B cell (primary cell): ENCODE results near the gene RBBP9. TPM values are rescaled to one million over a fixed set of nuclear protein-coding genes. Genes with fewer than 3 reads are reported as not detected.
A peak's percentile ranks its signal among the peaks of the same experiment; 100 is the strongest.

ENCODE experiments used
- ATAC-seq: fragments of 200-7000 bp; cut with Tn5 transposase; one replicate; pipeline ENCODE4 v1.10.0; 2021; ENCODE audit warnings: low read depth, mild to moderate bottlenecking, moderate number of reproducible peaks, moderate library complexity
- CTCF ChIA-PET: fragments of 350-600 bp; sonication (Branson Sonifier 250); formaldehyde crosslinking; loops from one replicate; lab custom pipeline; 2021; ENCODE audit warnings: antibody characterized with exemption, inconsistent platforms; lab: Charles Lee
- POLR2A ChIA-PET: fragments of 350-600 bp; sonication (Branson Sonifier 250); formaldehyde crosslinking; loops from one replicate; lab custom pipeline; 2021; ENCODE audit warnings: antibody characterized with exemption; lab: Charles Lee
- DNase-seq: peaks from one replicate; pipeline ENCODE4 v3.0.0; 2013
- H2AFZ ChIP-seq: 2 replicates; pipeline ENCODE4 v1.6.1; 2012; ENCODE audit warnings: mild to moderate bottlenecking, low read depth, low read length; ENCODE audit not compliant: insufficient read depth, poor library complexity, severe bottlenecking
- H3K27ac ChIP-seq, 2 donors: 1 replicate in 1 of 2; 2 replicates in 1 of 2; pipeline ENCODE4 v1.5.1; 2012 to 2013; ENCODE audit warnings: low read length in 2 of 2, mild to moderate bottlenecking in 2 of 2, moderate library complexity in 1 of 2
- H3K27me3 ChIP-seq, 4 experiments: fragments of 200-600 bp in 1 of 4; sonication (generic) in 1 of 4; replicated peaks in 1 of 4; 1 replicate in 2 of 4; 2 replicates in 2 of 4; pipeline versions ENCODE4 v1.6.1 to v1.7.0; 2013 to 2016; ENCODE audit warnings: low read length in 3 of 4, mild to moderate bottlenecking in 2 of 4, mixed read lengths in 1 of 4, moderate library complexity in 1 of 4; ENCODE audit not compliant: insufficient read depth in 4 of 4, control insufficient read depth in 3 of 4; ENCODE audit errors: control extremely low read depth in 1 of 4
- H3K36me3 ChIP-seq, 2 experiments: replicated peaks in 1 of 2; 1 replicate in 1 of 2; 2 replicates in 1 of 2; pipeline versions ENCODE4 v1.6.1 to v1.7.1; 2013; ENCODE audit warnings: low read length in 1 of 2; ENCODE audit not compliant: insufficient read depth in 2 of 2, control insufficient read depth in 1 of 2; ENCODE audit errors: control extremely low read depth in 1 of 2, extremely low read depth in 1 of 2
- H3K4me1 ChIP-seq, 2 donors: fragments of 200-600 bp in 1 of 2; sonication (generic) in 1 of 2; 1 replicate in 1 of 2; 2 replicates in 1 of 2; pipeline versions ENCODE4 v1.5.1 to v1.6.1; 2013 to 2017; ENCODE audit warnings: low read length in 2 of 2; ENCODE audit not compliant: control insufficient read depth in 2 of 2, insufficient read depth in 2 of 2
- H3K4me2 ChIP-seq: replicated peaks from 2 replicates; pipeline ENCODE3; 2012; ENCODE audit warnings: mild to moderate bottlenecking, low read depth, low read length; ENCODE audit not compliant: poor library complexity, severe bottlenecking
- H3K4me3 ChIP-seq, 5 experiments: fragments of 200-600 bp in 1 of 5; sonication (generic) in 1 of 5; 1 replicate in 3 of 5; 2 replicates in 2 of 5; pipeline versions ENCODE4 v1.5.1 to v1.7.0; 2011 to 2016; ENCODE audit warnings: low read length in 4 of 5, mild to moderate bottlenecking in 4 of 5, low read depth in 2 of 5, control low read depth in 1 of 5, moderate library complexity in 1 of 5; ENCODE audit not compliant: insufficient read depth in 1 of 5; ENCODE audit errors: control extremely low read depth in 1 of 5, extremely low read depth in 1 of 5
- H3K79me2 ChIP-seq: fragments of 200-600 bp; sonication (generic); one replicate; pipeline ENCODE4 v1.6.0; 2016; ENCODE audit warnings: low read length; ENCODE audit not compliant: control insufficient read depth, insufficient read depth
- H3K9ac ChIP-seq: fragments of 200-600 bp; sonication (generic); 2 replicates; pipeline ENCODE4 v1.6.1; 2017; ENCODE audit warnings: mild to moderate bottlenecking, low read length, moderate library complexity
- H3K9me3 ChIP-seq, 3 donors: one replicate each; pipeline versions ENCODE4 v1.6.1 to v1.7.1; 2013; ENCODE audit warnings: low read length in 2 of 3; ENCODE audit not compliant: control insufficient read depth in 2 of 3, insufficient read depth in 1 of 3; ENCODE audit errors: control extremely low read depth in 1 of 3
- H4K20me1 ChIP-seq: 2 replicates; pipeline ENCODE4 v1.6.0; 2012; ENCODE audit warnings: mild to moderate bottlenecking, low read length; ENCODE audit not compliant: insufficient read depth, control insufficient read depth, poor library complexity, severe bottlenecking
- H3K27ac Mint-ChIP-seq: one replicate; pipeline ENCODE4 v1.8.0; 2021; ENCODE audit warnings: mixed read lengths
- H3K27me3 Mint-ChIP-seq: one replicate; pipeline ENCODE4 v1.8.0; 2021; ENCODE audit warnings: mixed read lengths
- H3K4me1 Mint-ChIP-seq: one replicate; pipeline ENCODE4 v1.8.0; 2021; ENCODE audit warnings: mixed read lengths
- H3K4me3 Mint-ChIP-seq: one replicate; pipeline ENCODE4 v1.8.0; 2021; ENCODE audit warnings: mixed read lengths
- H3K9me3 Mint-ChIP-seq: one replicate; pipeline ENCODE4 v1.8.0; 2022; ENCODE audit warnings: mixed read lengths; ENCODE audit not compliant: insufficient read depth
- EZH2 ChIP-seq: IDR thresholded peaks from 2 replicates; pipeline ENCODE4 v1.6.1; 2012; ENCODE audit warnings: borderline replicate concordance, low read depth, mild to moderate bottlenecking, moderate library complexity, low read length; ENCODE audit not compliant: insufficient read depth, poor library complexity, severe bottlenecking
- WGBS: methylation state at CpG from one replicate; pipeline ENCODE4 v1.1.5; 2013; ENCODE audit warnings: missing lambda C conversion rate; ENCODE audit not compliant: insufficient coverage; 5-methylcytosine and 5-hydroxymethylcytosine counted together
- intact Hi-C: fragments of 100-400 bp; cut with micrococcal nuclease; formaldehyde crosslinking; loops from one replicate; pipeline ENCODE4 v1.10.0; 2022
- polyA plus RNA-seq: library from polyadenylated mRNA; depleted of rRNA; stranded (reverse); fragments of >200 nt; gene quantifications from 2 replicates; pipeline ENCODE4 v1.2.3, GENCODE V29; 2012
- total RNA-seq, 2 donors: library from RNA; stranded (reverse); fragments of 120-200 nt in 1 of 2; gene quantifications; 1 replicate in 1 of 2; 2 replicates in 1 of 2; pipeline versions ENCODE4 v1.2.3 to v1.2.4, GENCODE V29; 2013 to 2022
- TF ChIP-seq, protein P1 (sequence below): fragments of 200-600 bp; IDR thresholded peaks from one replicate; pipeline ENCODE4 v1.8.0; 2022; ENCODE audit warnings: antibody characterized with exemption, mild to moderate bottlenecking

The RBBP9 gene
- total and polyA plus RNA-seq, 2 donors (not counting 1 experiment from before 2014, with no cell fraction given), result 3.7 to 10.2 TPM

DNA sequence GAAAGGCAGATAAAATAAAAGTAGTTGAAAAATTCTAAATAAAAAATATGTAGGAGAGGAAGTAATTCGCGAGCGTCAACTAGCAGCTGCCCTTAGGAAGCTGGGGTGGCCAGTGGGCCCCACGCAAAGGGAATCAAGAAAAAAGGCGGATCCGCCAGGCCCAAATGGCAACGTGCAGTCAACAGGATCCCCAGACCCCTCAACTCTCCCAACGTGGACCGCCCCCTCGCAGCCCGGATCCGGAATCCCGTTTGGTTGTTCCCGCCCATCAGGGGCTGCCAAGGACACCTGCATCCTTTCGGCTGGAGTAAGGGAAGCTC is 30.5 kb downstream of the RBBP9 start:
- Mint-ChIP-seq H3K27ac (peak overlapping the region; percentile 97), H3K27me3 (no peaks in the 10 kb centered on the region), H3K4me3 (peak overlapping the region; percentile 97), H3K9me3 (no peaks in the 10 kb centered on the region), H3K4me1 (peaks cover 25% of the 10 kb centered on the region)
- CTCF ChIA-PET, result interaction anchor here (1.0 to 2.4 kb wide), 4 partner anchors 9 to 178 kb away, joined by 3 to 20 read pairs (median 4); partner anchors contain the start of genes SEC23B and ZNF133
- Histone ChIP-seq H3K36me3 (peaks cover 0 to 11% of the 10 kb centered on the region in 2 experiments), H3K9me3 (no peaks in the 10 kb centered on the region), H3K4me2 (peak overlapping the region; percentile 83), H3K4me1 (peaks cover 12 to 15% of the 10 kb centered on the region in 2 donors), H3K79me2 (peaks cover 6% of the 10 kb centered on the region), H3K27me3 (no peaks in the 10 kb centered on the region), H3K27ac (peak overlapping the region; percentile 39 to 81), H3K9ac (peak overlapping the region; percentile 90), H3K4me3 (peak overlapping the region; percentile 54 to 97 (median 85)), H2AFZ (peak overlapping the region; percentile 89), H4K20me1 (no peaks in the 10 kb centered on the region)
- POLR2A ChIA-PET, result interaction anchor here (0.8 to 2.2 kb wide), 7 partner anchors 30 to 962 kb away, joined by 3 to 26 read pairs (median 4); partner anchors contain the start of genes KAT14, PET117, RBBP9 and SEC23B
- DNase-seq (no peak), ATAC-seq (no peak)
- WGBS, result 0% methylated on average over 15 of the region's 15 CpGs
- intact Hi-C loops, result loop anchor here (2.0 to 10.0 kb wide), 3 partner anchors 502 to 1894 kb away; partner anchors contain the start of genes KIF16B, MGME1, NAA20 and SNX5
- TF ChIP-seq, protein P1, sequence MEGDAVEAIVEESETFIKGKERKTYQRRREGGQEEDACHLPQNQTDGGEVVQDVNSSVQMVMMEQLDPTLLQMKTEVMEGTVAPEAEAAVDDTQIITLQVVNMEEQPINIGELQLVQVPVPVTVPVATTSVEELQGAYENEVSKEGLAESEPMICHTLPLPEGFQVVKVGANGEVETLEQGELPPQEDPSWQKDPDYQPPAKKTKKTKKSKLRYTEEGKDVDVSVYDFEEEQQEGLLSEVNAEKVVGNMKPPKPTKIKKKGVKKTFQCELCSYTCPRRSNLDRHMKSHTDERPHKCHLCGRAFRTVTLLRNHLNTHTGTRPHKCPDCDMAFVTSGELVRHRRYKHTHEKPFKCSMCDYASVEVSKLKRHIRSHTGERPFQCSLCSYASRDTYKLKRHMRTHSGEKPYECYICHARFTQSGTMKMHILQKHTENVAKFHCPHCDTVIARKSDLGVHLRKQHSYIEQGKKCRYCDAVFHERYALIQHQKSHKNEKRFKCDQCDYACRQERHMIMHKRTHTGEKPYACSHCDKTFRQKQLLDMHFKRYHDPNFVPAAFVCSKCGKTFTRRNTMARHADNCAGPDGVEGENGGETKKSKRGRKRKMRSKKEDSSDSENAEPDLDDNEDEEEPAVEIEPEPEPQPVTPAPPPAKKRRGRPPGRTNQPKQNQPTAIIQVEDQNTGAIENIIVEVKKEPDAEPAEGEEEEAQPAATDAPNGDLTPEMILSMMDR, result no peak

DNA sequence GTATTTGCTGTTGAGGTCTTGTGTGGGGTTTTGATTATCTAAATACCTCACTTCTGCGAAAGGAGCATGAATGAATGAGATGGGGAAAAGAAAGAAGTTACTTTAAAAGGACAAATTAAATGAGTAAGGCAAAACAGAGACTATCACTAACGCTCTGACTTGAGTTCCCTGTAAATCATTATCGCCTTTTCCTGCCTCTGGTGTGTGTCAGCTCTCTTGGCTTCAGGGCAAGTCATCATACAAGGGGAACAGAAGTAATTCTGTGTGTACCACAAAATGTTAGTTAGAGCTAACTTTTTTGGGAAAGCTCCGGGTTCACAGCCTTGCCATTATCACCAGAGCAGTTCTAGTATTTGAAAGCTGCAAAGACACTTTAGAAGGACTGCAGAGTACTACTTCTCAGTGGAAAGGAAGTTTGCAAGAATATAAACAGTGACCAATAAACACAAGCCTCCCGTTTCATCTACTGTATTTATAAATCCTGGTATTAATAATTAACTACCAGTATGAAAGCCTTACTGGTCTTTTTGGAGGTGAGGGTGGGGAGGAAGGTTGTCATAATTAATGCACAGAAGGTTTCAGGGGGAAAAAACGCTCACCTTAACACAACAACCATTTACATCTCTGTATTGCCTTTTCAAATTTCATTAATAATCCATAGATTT is 31.4 kb downstream of the RBBP9 start:
- H3K27ac ChIP-seq, result peak overlapping the region in 1 of 2 donors; percentile 81
- POLR2A ChIA-PET, result interaction anchor here (1.0 to 2.2 kb wide), 2 partner anchors 41 to 42 kb away, joined by 5 to 26 read pairs; partner anchors contain the start of gene SEC23B
- peak overlapping the region; percentile 83 for H3K4me2 ChIP-seq
- no peak overlapping the region for H3K9ac ChIP-seq
- no peak for ATAC-seq
- H3K4me3 ChIP-seq, result no peak overlapping the region
- H3K4me3 Mint-ChIP-seq, result peak overlapping the region; percentile 97
- CTCF ChIA-PET, result interaction anchor here (2.4 kb wide), 1 partner anchor 41 kb away, joined by 20 read pairs; the partner anchor contains the start of gene SEC23B
- H3K27me3 Mint-ChIP-seq, result no peaks in the 10 kb centered on the region
- peaks cover 0 to 6% of the 10 kb centered on the region in 2 experiments for H3K36me3 ChIP-seq
- peaks cover 25% of the 10 kb centered on the region for H3K4me1 Mint-ChIP-seq
- peak overlapping the region; percentile 89 for H2AFZ ChIP-seq
- peaks cover 12 to 15% of the 10 kb centered on the region in 2 donors for H3K4me1 ChIP-seq
- no peaks in the 10 kb centered on the region for H3K9me3 ChIP-seq
- H3K27me3 ChIP-seq, result no peaks in the 10 kb centered on the region
- H3K79me2 ChIP-seq, result no peaks in the 10 kb centered on the region
- H4K20me1 ChIP-seq, result no peaks in the 10 kb centered on the region
- H3K27ac Mint-ChIP-seq, result peak overlapping the region; percentile 10
- WGBS, result 39% methylated on average over 3 of the region's 6 CpGs
- intact Hi-C loops, result loop anchor here (2.0 to 10.0 kb wide), 3 partner anchors 501 to 1893 kb away; partner anchors contain the start of genes KIF16B, MGME1, NAA20 and SNX5
- TF ChIP-seq EZH2, result no peak
- TF ChIP-seq, protein P1, result no peak
- H3K9me3 Mint-ChIP-seq, result no peaks in the 10 kb centered on the region
- no peak for DNase-seq
